PC-3 (cell line): ENCODE data around the gene SH2D6.

ENCODE experiments used
- EZH2 ChIP-seq: fragments of 300-600 bp; sonication (generic); IDR thresholded peaks from one replicate; pipeline ENCODE4 v1.6.1; 2017; ENCODE audit warnings: antibody characterized with exemption, mild to moderate bottlenecking, low read length; ENCODE audit not compliant: unreplicated experiment
- TF ChIP-seq, protein P1 (sequence below): fragments of 300-600 bp; sonication (generic); conservative IDR thresholded peaks from 2 replicates; pipeline ENCODE4 v1.5.1; 2017; ENCODE audit warnings: antibody characterized with exemption, low read depth, mild to moderate bottlenecking, low read length

DNA sequence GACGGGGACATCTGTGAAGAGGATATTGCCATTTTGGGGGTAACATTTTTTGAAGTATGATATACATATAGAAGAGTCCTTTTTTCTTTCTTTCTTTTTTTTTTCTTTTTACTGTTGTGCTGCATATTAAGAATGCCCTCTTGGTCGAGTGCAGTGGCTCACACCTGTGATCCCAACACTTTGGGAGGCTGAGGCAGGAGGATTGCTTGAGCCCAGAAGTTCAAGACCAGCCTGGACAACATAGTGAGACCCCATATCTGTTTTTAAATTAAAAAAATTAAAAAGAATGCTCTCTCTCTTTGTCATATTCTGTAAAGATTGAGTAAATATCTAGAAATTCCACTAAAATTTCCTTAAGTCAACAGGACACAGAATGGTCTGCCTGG lies 3.6 kb downstream of the SH2D6 start:
- TF ChIP-seq EZH2, result no peak
- TF ChIP-seq, protein P1, sequence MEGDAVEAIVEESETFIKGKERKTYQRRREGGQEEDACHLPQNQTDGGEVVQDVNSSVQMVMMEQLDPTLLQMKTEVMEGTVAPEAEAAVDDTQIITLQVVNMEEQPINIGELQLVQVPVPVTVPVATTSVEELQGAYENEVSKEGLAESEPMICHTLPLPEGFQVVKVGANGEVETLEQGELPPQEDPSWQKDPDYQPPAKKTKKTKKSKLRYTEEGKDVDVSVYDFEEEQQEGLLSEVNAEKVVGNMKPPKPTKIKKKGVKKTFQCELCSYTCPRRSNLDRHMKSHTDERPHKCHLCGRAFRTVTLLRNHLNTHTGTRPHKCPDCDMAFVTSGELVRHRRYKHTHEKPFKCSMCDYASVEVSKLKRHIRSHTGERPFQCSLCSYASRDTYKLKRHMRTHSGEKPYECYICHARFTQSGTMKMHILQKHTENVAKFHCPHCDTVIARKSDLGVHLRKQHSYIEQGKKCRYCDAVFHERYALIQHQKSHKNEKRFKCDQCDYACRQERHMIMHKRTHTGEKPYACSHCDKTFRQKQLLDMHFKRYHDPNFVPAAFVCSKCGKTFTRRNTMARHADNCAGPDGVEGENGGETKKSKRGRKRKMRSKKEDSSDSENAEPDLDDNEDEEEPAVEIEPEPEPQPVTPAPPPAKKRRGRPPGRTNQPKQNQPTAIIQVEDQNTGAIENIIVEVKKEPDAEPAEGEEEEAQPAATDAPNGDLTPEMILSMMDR, result no peak
